Amygdala (tissue), 56 donors: ENCODE measurements around the gene SLC40A1.
A peak's percentile ranks its signal among the peaks of the same experiment; 100 is the strongest.

Experiments used
- DNase-seq, 56 donors: peaks; one replicate each; lab custom pipeline; 2025; lab: John Stamatoyannopoulos, UW

SLC40A1 gene

DNA sequence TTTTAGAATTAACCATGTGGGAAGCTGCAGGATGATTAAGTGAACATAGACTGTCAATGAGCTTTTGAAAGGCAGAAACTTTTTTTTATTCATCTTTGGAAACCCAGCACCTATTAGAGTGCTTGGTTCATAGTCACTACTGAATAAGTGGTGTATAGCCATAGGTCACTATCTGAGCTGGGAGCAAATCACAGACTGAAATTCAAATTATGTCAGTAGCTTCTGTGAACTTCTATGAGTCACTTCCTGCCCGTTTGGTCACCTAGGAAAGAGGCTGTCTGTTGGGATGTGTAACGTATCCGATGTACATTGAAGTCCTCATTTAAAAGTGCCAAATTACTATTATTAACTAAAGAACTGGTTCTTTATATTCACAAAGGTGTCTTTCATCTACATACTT, 20.5 kb upstream of the SLC40A1 start:
- no peak for DNase-seq

GRCh38 chr2:189599245-189599644, 18.7 kb upstream of the SLC40A1 start:
- no peak for DNase-seq

DNA sequence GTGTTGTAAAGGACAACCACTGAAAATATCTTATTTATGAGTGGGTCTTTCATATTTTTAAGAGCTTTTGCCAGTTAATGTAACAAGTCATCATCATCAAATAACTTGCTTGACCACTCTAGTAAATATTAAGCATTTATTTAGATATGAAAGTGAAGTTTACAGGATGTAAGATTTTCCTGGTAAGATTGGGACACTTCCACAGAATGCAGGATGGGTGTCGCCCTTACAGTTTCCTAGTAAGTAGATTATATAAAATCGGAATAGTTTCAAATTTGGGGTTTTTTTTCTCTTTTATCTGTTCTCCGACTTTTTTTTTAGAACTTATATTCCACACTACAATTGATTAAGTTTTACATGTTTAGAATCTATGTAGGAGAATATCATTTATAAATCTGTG, 14.8 kb upstream of the SLC40A1 start:
- DNase-seq = no peak

DNA sequence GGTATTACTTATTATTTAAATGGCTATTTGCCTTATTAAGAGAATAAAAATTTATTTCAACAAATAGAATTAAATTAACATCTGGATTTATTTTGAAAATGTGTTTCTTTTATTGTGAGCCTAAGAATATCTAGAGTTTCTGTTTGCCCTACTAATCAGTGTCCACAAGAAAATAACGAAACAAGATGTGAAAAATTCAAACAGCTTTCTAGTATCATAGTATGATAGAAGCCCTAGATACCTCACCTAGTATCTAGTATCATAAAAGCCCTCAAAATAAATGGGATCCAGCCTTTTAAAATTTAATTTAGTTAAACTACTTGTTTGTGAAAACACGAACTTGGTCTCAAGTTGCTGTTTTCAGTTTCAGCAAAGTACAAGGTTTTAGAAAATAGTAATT, 13.7 kb upstream of the SLC40A1 start:
- DNase-seq = no peak

GRCh38 chr2:189593115-189593514, 12.5 kb upstream of the SLC40A1 start:
- no peak for DNase-seq

DNA sequence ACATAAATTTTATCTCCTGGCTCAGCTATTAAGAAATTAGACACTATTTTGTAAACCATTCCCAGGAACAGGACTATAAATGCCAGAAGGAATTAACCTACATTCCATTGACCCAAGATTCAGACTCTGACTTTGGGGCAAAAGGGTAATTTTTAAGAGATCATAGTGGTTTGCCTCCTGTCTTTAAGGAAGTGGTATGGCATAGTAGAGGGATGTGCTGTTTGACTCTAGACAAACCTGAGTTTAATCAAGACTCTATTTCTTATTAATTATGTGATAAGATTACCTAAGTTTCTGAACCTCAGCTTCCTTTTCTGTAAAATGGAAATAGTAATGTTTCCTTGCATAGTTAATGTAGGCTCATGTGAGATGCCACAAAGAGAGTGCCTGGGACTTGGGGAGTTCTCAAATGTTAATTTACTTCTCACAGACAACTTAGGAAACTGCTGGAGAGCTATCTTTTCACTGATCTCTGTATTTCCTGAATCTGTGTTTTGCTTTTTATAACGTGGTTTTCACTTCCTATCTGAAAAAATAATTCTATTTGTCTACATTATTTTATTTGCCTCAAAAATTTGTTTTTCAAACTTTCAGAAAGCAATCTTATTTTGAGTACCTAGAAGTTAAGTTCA, 11.9 kb upstream of the SLC40A1 start:
- no peak for DNase-seq

GRCh38 chr2:189587780-189588179, 7.2 kb upstream of the SLC40A1 start:
- no peak for DNase-seq

- DNase-seq = no peak
These were observed 4.7 kb upstream of the SLC40A1 start for GRCh38 chr2:189585226-189585756.

- no peak for DNase-seq
These were observed 4.1 kb upstream of the SLC40A1 start for GRCh38 chr2:189584686-189585085.

DNA sequence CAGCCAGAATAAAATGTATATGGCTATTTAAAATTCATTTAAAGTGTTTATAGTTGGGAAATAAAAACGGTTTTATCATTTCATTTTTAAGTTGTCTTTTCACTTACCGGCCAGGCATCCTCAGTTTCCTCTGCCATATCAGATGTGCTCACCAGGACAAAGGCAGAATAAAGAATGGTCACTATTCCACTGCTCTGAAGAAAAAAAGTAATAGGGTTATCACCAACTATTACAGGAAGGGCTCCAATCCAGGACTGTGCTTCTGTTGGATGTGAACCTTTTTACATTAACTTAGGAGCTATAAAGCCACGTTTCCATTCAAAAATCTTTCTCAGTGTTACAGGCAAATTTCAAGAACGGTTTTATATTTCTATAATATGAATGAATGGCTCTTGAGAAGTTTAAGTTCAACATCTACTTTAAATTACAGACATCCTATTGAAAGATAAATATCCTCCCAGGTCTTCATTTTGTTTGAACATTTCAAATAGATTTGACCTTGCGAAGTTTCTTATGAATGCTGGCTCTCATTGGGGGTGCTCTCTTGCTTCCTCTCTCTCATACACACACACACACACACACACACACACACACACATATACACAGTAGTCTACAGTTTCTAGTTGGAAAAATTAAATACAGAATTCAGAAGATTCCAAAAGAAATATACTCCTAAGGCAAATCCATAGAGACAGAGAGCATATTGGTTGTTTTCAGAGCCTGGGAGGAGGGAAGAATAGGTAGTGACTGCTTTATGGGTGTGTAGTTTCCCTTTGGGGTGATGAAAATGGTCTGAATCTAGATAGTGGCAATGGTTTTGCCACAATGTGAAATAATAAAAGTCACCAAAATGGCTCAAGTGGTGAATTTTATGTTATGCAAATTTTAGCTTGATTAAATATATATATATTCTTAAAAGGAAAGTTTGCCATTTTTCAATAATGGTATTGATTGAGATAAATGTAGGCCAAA, 2.9 kb upstream of the SLC40A1 start:
- DNase-seq = no peak

GRCh38 chr2:189582809-189583192, 2.2 kb upstream of the SLC40A1 start:
- DNase-seq = no peak

DNA sequence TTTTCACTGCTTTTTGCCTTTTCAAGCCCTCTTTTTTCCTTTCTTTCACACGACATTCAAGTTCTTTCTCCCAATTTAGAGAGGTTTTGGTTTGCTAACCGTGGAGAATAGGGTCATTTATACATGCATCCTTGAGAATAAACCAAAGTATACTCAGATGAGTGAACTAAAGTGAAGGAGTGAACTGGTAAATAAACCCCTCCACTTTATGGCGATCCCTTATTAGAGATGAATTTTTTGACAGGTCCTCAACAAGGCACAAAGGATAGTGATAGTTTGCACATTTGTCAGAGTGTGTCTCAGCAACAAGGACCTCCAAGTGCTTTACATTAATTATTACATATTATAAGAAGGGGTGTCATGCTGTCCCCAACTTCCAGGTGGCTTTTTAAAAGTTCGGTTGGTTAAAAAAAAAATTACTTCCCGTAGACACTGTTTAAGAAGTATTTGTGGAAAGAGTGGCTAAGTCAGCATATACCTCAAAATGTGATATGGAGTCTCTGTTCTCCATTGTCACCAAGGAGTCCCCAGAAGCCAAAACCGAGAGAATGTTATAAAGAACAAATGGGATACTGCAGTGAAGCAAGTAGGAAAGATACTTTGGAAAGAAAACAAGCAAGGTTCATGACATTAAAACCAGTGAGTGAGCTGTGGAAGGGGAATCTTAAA, 1.7 kb upstream of the SLC40A1 start:
- no peak for DNase-seq

- DNase-seq = peak in 1 of 56 donors; percentile 3
These were observed 961 bp upstream of the SLC40A1 start for GRCh38 chr2:189581354-189582139.

GRCh38 chr2:189580241-189580651, 340 bp downstream of the SLC40A1 start:
- peak in 5 of 56 donors; percentile 1 to 31 (median 7) for DNase-seq

DNA sequence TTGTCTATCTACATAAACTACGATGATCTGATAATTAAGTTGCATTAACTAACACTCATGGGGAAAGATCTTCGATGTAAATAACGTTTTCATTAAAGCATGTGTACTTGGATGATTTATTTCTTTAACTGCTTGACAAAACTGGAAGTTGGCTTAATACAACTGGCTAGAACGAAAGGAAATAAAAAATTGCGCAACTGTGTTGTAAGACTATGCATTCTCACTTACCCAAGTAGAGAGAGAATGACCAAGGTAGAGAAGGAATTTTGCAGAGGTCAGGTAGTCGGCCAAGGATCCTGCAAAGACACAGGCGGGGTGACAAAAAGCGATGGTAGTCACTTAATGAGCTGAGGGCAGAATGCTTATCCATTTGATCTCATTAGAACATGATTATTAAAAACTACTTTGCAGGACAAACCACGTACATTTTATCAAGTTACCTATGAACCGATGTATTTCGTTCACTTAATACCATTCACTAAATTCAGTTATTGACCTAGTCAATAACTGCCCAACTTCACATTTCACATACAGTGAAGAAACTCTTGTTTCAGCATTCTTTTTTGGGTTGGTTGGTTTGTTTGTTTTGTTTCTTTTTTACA, 900 bp downstream of the SLC40A1 start:
- DNase-seq = no peak

- DNase-seq = no peak
These were observed 2.2 kb downstream of the SLC40A1 start for GRCh38 chr2:189578272-189578950.

DNA sequence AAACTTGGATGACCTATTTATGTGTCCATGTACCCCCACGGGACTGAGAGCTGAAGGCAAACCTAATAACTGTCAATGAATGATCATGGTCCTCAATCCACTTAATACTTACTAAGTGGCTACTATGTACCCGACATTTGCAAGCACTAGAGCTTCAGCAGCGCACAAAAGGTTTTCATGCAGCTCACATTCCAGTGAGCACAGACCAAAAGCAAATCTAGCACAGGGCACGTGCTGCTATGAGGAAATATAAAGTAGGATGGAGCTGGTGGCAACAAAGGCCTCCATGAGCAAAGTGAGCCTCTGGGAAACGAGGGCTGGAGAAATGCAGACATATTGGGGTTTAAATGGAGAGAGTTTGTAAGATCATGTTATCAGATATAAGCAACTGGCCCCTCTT, 3.5 kb downstream of the SLC40A1 start:
- DNase-seq = no peak

- no peak for DNase-seq
These were observed 4.2 kb downstream of the SLC40A1 start for GRCh38 chr2:189576396-189576795.

DNA sequence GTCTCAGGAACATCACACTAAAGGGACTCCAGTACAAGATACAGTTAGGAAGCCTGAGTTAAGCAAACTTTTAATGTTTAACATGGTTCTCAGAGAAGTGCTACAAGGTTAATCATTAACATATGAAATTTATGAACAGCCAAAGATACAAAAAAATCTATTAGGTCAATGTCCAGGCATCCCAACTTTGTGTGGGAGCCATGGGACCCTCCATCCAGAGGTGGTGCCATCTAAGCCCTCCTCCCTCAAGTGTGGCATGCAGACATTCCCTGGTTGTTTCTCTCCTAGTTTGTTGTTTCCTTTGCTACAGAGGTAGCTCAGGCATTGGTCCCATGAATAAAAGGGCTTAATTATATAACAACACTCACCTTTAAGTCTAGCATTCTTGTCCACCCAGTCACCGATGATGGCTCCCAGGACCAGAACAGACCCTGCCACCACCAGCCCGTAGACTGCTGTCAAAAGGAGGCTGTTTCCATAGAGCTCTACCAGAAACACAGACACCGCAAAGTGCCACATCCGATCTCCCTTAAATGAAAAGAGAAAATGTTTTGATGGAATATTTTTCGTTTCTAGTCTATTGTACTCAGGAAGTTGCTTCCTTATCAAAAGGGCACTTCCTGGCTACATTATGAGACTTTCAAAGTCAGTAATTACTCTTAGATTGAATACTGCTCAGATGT, 5.7 kb downstream of the SLC40A1 start:
- DNase-seq = no peak
